NCI-H1048 (cell line): ENCODE measurements around the gene CD46.
"Not testable (repeated sequence)": the region's sequence is repeated elsewhere in the genome, so short reads cannot be mapped to it uniquely, and the experiment has no call there.

Experiments used
- DNase-seq: peaks from one replicate; lab custom pipeline; 2025; lab: John Stamatoyannopoulos, UW

The CD46 gene

GRCh38 chr1:207751463-207751789 lies 428 bp upstream of the CD46 start:
- DNase-seq: not testable (repeated sequence)

GRCh38 chr1:207752456-207752998 lies 673 bp downstream of the CD46 start:
- no peak for DNase-seq

- no peak for DNase-seq
Measured at GRCh38 chr1:207753611-207754010, 1.8 kb downstream of the CD46 start.

GRCh38 chr1:207754011-207754410 lies 2.2 kb downstream of the CD46 start:
- no peak for DNase-seq

GRCh38 chr1:207754974-207755700 lies 3.3 kb downstream of the CD46 start:
- DNase-seq: no peak

GRCh38 chr1:207755846-207756693 lies 4.2 kb downstream of the CD46 start:
- no peak for DNase-seq

- DNase-seq: no peak
Measured at GRCh38 chr1:207762622-207763021, 10.8 kb downstream of the CD46 start.

GRCh38 chr1:207763091-207763490 lies 11.2 kb downstream of the CD46 start:
- DNase-seq: no peak

GRCh38 chr1:207763972-207764371 lies 12.1 kb downstream of the CD46 start:
- DNase-seq: no peak

- DNase-seq: no peak
Measured at GRCh38 chr1:207766569-207766968, 14.7 kb downstream of the CD46 start.

GRCh38 chr1:207770514-207770913 lies 18.7 kb downstream of the CD46 start:
- not testable (repeated sequence) for DNase-seq

GRCh38 chr1:207776045-207776444 lies 24.2 kb downstream of the CD46 start:
- DNase-seq: not testable (repeated sequence)

GRCh38 chr1:207777412-207777811 lies 25.6 kb downstream of the CD46 start:
- DNase-seq: not testable (repeated sequence)

- no peak for DNase-seq
Measured at GRCh38 chr1:207779008-207779407, 27.2 kb downstream of the CD46 start.

- no peak for DNase-seq
Measured at GRCh38 chr1:207781312-207781711, 29.5 kb downstream of the CD46 start.

GRCh38 chr1:207787776-207788175 lies 35.9 kb downstream of the CD46 start:
- no peak for DNase-seq

- DNase-seq: no peak
Measured at GRCh38 chr1:207789386-207789785, 37.5 kb downstream of the CD46 start.

GRCh38 chr1:207789792-207790787 lies 38.2 kb downstream of the CD46 start:
- no peak for DNase-seq

- no peak for DNase-seq
Measured at GRCh38 chr1:207791290-207791689, 39.4 kb downstream of the CD46 start.

- DNase-seq: no peak
Measured at GRCh38 chr1:207793327-207793726, 41.5 kb downstream of the CD46 start.

- no peak for DNase-seq
Measured at GRCh38 chr1:207794861-207795260, 43.0 kb downstream of the CD46 start.
